ENCODE data around the gene TLN1. TPM values are rescaled to one million over a fixed set of nuclear protein-coding genes. Genes with fewer than 3 reads are reported as not detected.
A peak's percentile ranks its signal among the peaks of the same experiment; 100 is the strongest.

Gene TLN1
- total RNA-seq, result 100 to 1,000 TPM; 356 to 881 (median 592) TPM
- 100 to 1,000 TPM in 1 of 3 donors, 10 to 100 TPM in 2; 79.9 to 122 (median 95.5) TPM for polyA plus RNA-seq
- long read RNA-seq, donor 1, full-length matches to known transcripts, result 17 of 176 reads
- long read RNA-seq, donor 1, partial matches to known transcripts, result 159 of 176 reads
- long read RNA-seq, donor 1, other reads (novel, unspliced or antisense), result 0 of 176 reads
- long read RNA-seq, donor 2, partial matches to known transcripts, result 101 of 107 reads
- long read RNA-seq, donor 2, other reads (novel, unspliced or antisense), result 0 of 107 reads

GRCh38 chr9:35732185-35732799 lies at the start of gene TLN1, which contains the start of gene CREB3:
Gene TLN1, minus strand, starts transcription at chr9:35732195. Its CDS starts 6,501 bp downstream, at chr9:35725694.
Gene CREB3, plus strand, starts transcription at chr9:35732666. Its CDS starts 107 bp downstream, at chr9:35732773.
- 0 to 1% (median 0%) methylated on average over 33 to 49 of the region's 49 CpGs for WGBS, 5 donors
- peak; percentile 100 for DNase-seq
- intact Hi-C loops (cut with DNase I; ENCODE audit: low total_unique reads), result loop anchor here (5.0 to 10.0 kb wide), 2 partner anchors 75 to 127 kb away; partner anchors contain the start of genes CCDC107, RMRP and TESK1
- TF ChIP-seq POLR2AphosphoS5 (IDR thresholded peaks at IDR 0.05), result peak; percentile 99
- peak in 4 of 11 experiments; percentile 26 to 50 (median 34) for TF ChIP-seq CTCF (IDR thresholded peaks at IDR 0.05 in 8 of 11, conservative IDR thresholded peaks at IDR 0.05 in 3 of 11)
- peak in 1 of 3 donors; percentile 79 for TF ChIP-seq POLR2A (IDR thresholded peaks at IDR 0.05)
- peak within 1 kb of the TSS; percentile 66 to 90 (median 76) for H3K4me3 ChIP-seq
- no peaks in the 10 kb centered on the region for H3K9me3 ChIP-seq
- H3K4me1 ChIP-seq, result peaks cover 47 to 90% (median 71%) of the 10 kb centered on the region in 6 donors
- H3K36me3 ChIP-seq, result peaks cover 7 to 46% (median 24%) of the 10 kb centered on the region in 6 donors
- H3K27me3 ChIP-seq (replicated peaks in 1 of 7), result no peaks in the 10 kb centered on the region
- H3K27ac ChIP-seq, result peak within 1 kb of the TSS; percentile 94 to 100 (median 98)

- H3K4me1 ChIP-seq, result peaks cover 0 to 4% (median 2%) of the 10 kb centered on the region in 6 donors
- peaks cover 0 to 17% (median 0%) of the 10 kb centered on the region in 6 donors for H3K36me3 ChIP-seq
- intact Hi-C loops (cut with DNase I; ENCODE audit: low total_unique reads), result no loop called here
- H3K4me3 ChIP-seq, result no peak overlapping the region
- H3K9me3 ChIP-seq, result no peaks in the 10 kb centered on the region
- no peak for TF ChIP-seq POLR2A (IDR thresholded peaks at IDR 0.05)
- no peak for TF ChIP-seq POLR2AphosphoS5 (IDR thresholded peaks at IDR 0.05)
- TF ChIP-seq CTCF (IDR thresholded peaks at IDR 0.05 in 8 of 11, conservative IDR thresholded peaks at IDR 0.05 in 3 of 11), result no peak
- no peak overlapping the region for H3K27ac ChIP-seq
- 75 to 89% (median 79%) methylated on average over 2 of the region's 2 CpGs for WGBS, 5 donors
- no peaks in the 10 kb centered on the region for H3K27me3 ChIP-seq (replicated peaks in 1 of 7)
- DNase-seq, result no peak
Measured at GRCh38 chr9:35781066-35781465, 49.1 kb upstream of the TLN1 start.

- DNase-seq, result no peak
Measured at GRCh38 chr9:35778496-35778895, 46.5 kb upstream of the TLN1 start.

More at GRCh38 chr9:35778496-35778895, 46.5 kb upstream of the TLN1 start:
- TF ChIP-seq POLR2A (IDR thresholded peaks at IDR 0.05) (no peak), POLR2AphosphoS5 (IDR thresholded peaks at IDR 0.05) (no peak), CTCF (IDR thresholded peaks at IDR 0.05 in 8 of 11, conservative IDR thresholded peaks at IDR 0.05 in 3 of 11) (no peak)
- WGBS, 5 donors, result 90 to 94% (median 93%) methylated on average over 3 of the region's 3 CpGs
- no peak overlapping the region for H3K4me3 ChIP-seq
- no peaks in the 10 kb centered on the region for H3K27me3 ChIP-seq (replicated peaks in 1 of 7)
- no peaks in the 10 kb centered on the region for H3K9me3 ChIP-seq
- peaks cover 0 to 10% (median 0%) of the 10 kb centered on the region in 6 donors for H3K36me3 ChIP-seq
- H3K27ac ChIP-seq, result no peak overlapping the region
- H3K4me1 ChIP-seq, result peaks cover 6 to 18% (median 13%) of the 10 kb centered on the region in 6 donors
- intact Hi-C loops (cut with DNase I; ENCODE audit: low total_unique reads), result no loop called here

Data from spleen (tissue), 13 donors.